Fibroblast of lung (primary cell): ENCODE results near the gene PALLD. TPM values are rescaled to one million over a fixed set of nuclear protein-coding genes. Genes with fewer than 3 reads are reported as not detected.

ENCODE experiments used
- DNase-seq, 2 donors: peaks; one replicate each; pipeline versions ENCODE4 v3.0.0 to v3.0.0-alpha.2; 2010; ENCODE audit warnings: low read depth in 2 of 2
- H2AFZ ChIP-seq: 2 replicates; pipeline ENCODE4 v1.5.1; 2012; ENCODE audit warnings: low read length, control low read depth, inconsistent platforms
- H3K27ac ChIP-seq: 2 replicates; pipeline ENCODE4 v1.5.1; 2011; ENCODE audit warnings: low read length, control low read depth; ENCODE audit not compliant: insufficient read depth
- H3K27me3 ChIP-seq: 2 replicates; pipeline ENCODE4 v1.5.1; 2011; ENCODE audit warnings: mild to moderate bottlenecking, low read length; ENCODE audit not compliant: control insufficient read depth, insufficient read depth
- H3K36me3 ChIP-seq: 2 replicates; pipeline ENCODE4 v1.5.1; 2011; ENCODE audit warnings: low read length; ENCODE audit not compliant: control insufficient read depth, insufficient read depth
- H3K4me1 ChIP-seq: 2 replicates; pipeline ENCODE4 v1.5.1; 2011; ENCODE audit warnings: low read length; ENCODE audit not compliant: control insufficient read depth, insufficient read depth; ENCODE audit errors: extremely low read depth
- H3K4me2 ChIP-seq: 2 replicates; pipeline ENCODE4 v1.5.1; 2011; ENCODE audit warnings: low read length, control low read depth; ENCODE audit not compliant: insufficient read depth; ENCODE audit errors: extremely low read depth
- H3K4me3 ChIP-seq, 4 experiments: fragments of 200-600 bp in 1 of 4; sonication (generic) in 1 of 4; replicated peaks in 1 of 4; 2 replicates each; pipeline ENCODE4 v1.5.1; 2011 to 2016; ENCODE audit warnings: low read length in 4 of 4, low read depth in 3 of 4, mild to moderate bottlenecking in 3 of 4, control low read depth in 2 of 4, inconsistent platforms in 1 of 4, mixed read lengths in 1 of 4; ENCODE audit not compliant: insufficient read depth in 1 of 4; ENCODE audit errors: control extremely low read depth in 1 of 4
- H3K79me2 ChIP-seq: 2 replicates; pipeline ENCODE4 v1.5.1; 2012; ENCODE audit warnings: mild to moderate bottlenecking, low read length, inconsistent platforms; ENCODE audit not compliant: control insufficient read depth, insufficient read depth
- H3K9ac ChIP-seq: 2 replicates; pipeline ENCODE4 v1.5.1; 2011; ENCODE audit warnings: mild to moderate bottlenecking, low read length, control low read depth; ENCODE audit not compliant: insufficient read depth
- H3K9me3 ChIP-seq: 2 replicates; pipeline ENCODE4 v1.5.1; 2012; ENCODE audit warnings: low read depth, low read length; ENCODE audit not compliant: control insufficient read depth, insufficient read depth
- H4K20me1 ChIP-seq: 2 replicates; pipeline ENCODE4 v1.5.1; 2011; ENCODE audit warnings: low read length; ENCODE audit not compliant: control insufficient read depth, insufficient read depth; ENCODE audit errors: extremely low read depth
- CTCF ChIP-seq, 2 donors: IDR thresholded peaks in 1 of 2; conservative IDR thresholded peaks in 1 of 2; 1 replicate in 1 of 2; 2 replicates in 1 of 2; pipeline ENCODE4 v1.5.1; 2011 to 2012; ENCODE audit warnings: low read length in 2 of 2, control low read depth in 1 of 2, inconsistent platforms in 1 of 2, low read depth in 1 of 2, mild to moderate bottlenecking in 1 of 2
- EZH2 ChIP-seq: IDR thresholded peaks from 2 replicates; pipeline ENCODE4 v1.5.1; 2012; ENCODE audit warnings: low read length, control low read depth, mild to moderate bottlenecking; ENCODE audit errors: missing control alignments
- polyA plus RNA-seq, 2 donors: library from polyadenylated mRNA; depleted of rRNA in 1 of 2; stranded (reverse) in 1 of 2; unstranded in 1 of 2; fragments of >200 nt; gene quantifications; 2 replicates each; pipeline ENCODE4 v1.2.1, GENCODE V29; 2011 to 2012; ENCODE audit warnings: missing spikeins in 1 of 2
- total RNA-seq: library from RNA; depleted of rRNA; stranded (reverse); fragments of >200 nt; gene quantifications from 2 replicates; pipeline ENCODE4 v1.2.1, GENCODE V29; 2014

PALLD gene
- total and polyA plus RNA-seq, 2 donors (not counting 1 experiment from before 2014, with no cell fraction given), result 200 to 205 TPM

GRCh38 chr4:168519576-168519975 is 22.7 kb downstream of the PALLD start:
- H3K27ac ChIP-seq, result no peak overlapping the region
- H2AFZ ChIP-seq, result no peak overlapping the region
- no peaks in the 10 kb centered on the region for H4K20me1 ChIP-seq
- H3K79me2 ChIP-seq, result no peaks in the 10 kb centered on the region
- no peaks in the 10 kb centered on the region for H3K36me3 ChIP-seq
- no peak for TF ChIP-seq CTCF (conservative IDR thresholded peaks at IDR 0.05 in 1 of 2, IDR thresholded peaks at IDR 0.05 in 1 of 2; ENCODE audit: low read depth in 1 of 2, low read length in 2 of 2)
- TF ChIP-seq EZH2, result no peak
- H3K9me3 ChIP-seq, result no peaks in the 10 kb centered on the region
- H3K4me3 ChIP-seq, result no peak overlapping the region
- H3K4me1 ChIP-seq, result peaks cover 3% of the 10 kb centered on the region
- no peak for DNase-seq
- H3K27me3 ChIP-seq, result no peaks in the 10 kb centered on the region
- no peak overlapping the region for H3K4me2 ChIP-seq
- no peak overlapping the region for H3K9ac ChIP-seq

GRCh38 chr4:168521721-168522120 is 24.9 kb downstream of the PALLD start:
- H3K9me3 ChIP-seq, result no peaks in the 10 kb centered on the region
- no peak for DNase-seq
- H4K20me1 ChIP-seq, result no peaks in the 10 kb centered on the region
- H3K27ac ChIP-seq, result no peak overlapping the region
- no peak overlapping the region for H3K9ac ChIP-seq
- no peak overlapping the region for H2AFZ ChIP-seq
- peaks cover 3% of the 10 kb centered on the region for H3K4me1 ChIP-seq
- no peaks in the 10 kb centered on the region for H3K36me3 ChIP-seq
- H3K79me2 ChIP-seq, result no peaks in the 10 kb centered on the region
- H3K27me3 ChIP-seq, result no peaks in the 10 kb centered on the region
- TF ChIP-seq EZH2 (no peak), CTCF (conservative IDR thresholded peaks at IDR 0.05 in 1 of 2, IDR thresholded peaks at IDR 0.05 in 1 of 2; ENCODE audit: low read depth in 1 of 2, low read length in 2 of 2) (no peak)
- no peak overlapping the region for H3K4me2 ChIP-seq
- H3K4me3 ChIP-seq, result no peak overlapping the region

- Histone ChIP-seq H3K79me2 (no peaks in the 10 kb centered on the region), H3K27ac (no peak overlapping the region)
- DNase-seq, result no peak
Observed at GRCh38 chr4:168522356-168522755, 25.5 kb downstream of the PALLD start.

More at GRCh38 chr4:168522356-168522755, 25.5 kb downstream of the PALLD start:
- H3K9me3 ChIP-seq, result no peaks in the 10 kb centered on the region
- peaks cover 3% of the 10 kb centered on the region for H3K4me1 ChIP-seq
- no peak overlapping the region for H3K4me2 ChIP-seq
- no peak overlapping the region for H2AFZ ChIP-seq
- H4K20me1 ChIP-seq, result no peaks in the 10 kb centered on the region
- TF ChIP-seq CTCF (conservative IDR thresholded peaks at IDR 0.05 in 1 of 2, IDR thresholded peaks at IDR 0.05 in 1 of 2; ENCODE audit: low read depth in 1 of 2, low read length in 2 of 2) (no peak), EZH2 (no peak)
- no peak overlapping the region for H3K4me3 ChIP-seq
- H3K36me3 ChIP-seq, result no peaks in the 10 kb centered on the region
- H3K9ac ChIP-seq, result no peak overlapping the region
- no peaks in the 10 kb centered on the region for H3K27me3 ChIP-seq
